Mesenchymal stem cell (in vitro differentiated cells and primary cell): ENCODE results near the gene SCART1.
"Not testable (repeated sequence)": the region's sequence is repeated elsewhere in the genome, so short reads cannot be mapped to it uniquely, and the experiment has no call there.

Experiments used
- DNase-seq: peaks from one replicate; pipeline ENCODE4 v3.0.0-alpha.2; 2013
- H2AFZ ChIP-seq: one replicate; pipeline ENCODE4 v1.6.1; 2013; ENCODE audit warnings: low read depth, mild to moderate bottlenecking, control low read depth, inconsistent platforms, low read length, moderate library complexity
- H2AK5ac ChIP-seq: 2 replicates; pipeline ENCODE4 v1.6.1; 2013; ENCODE audit warnings: low read length, moderate library complexity, mild to moderate bottlenecking, inconsistent platforms; ENCODE audit not compliant: severe bottlenecking
- H2BK120ac ChIP-seq: one replicate; pipeline ENCODE4 v1.6.1; 2013; ENCODE audit warnings: low read depth, mild to moderate bottlenecking, inconsistent platforms, low read length, moderate library complexity
- H2BK12ac ChIP-seq, 2 experiments: one replicate each; pipeline ENCODE4 v1.6.1; 2013; ENCODE audit warnings: inconsistent platforms in 2 of 2, low read length in 2 of 2, mild to moderate bottlenecking in 2 of 2, moderate library complexity in 2 of 2, control low read depth in 1 of 2
- H2BK15ac ChIP-seq: one replicate; pipeline ENCODE4 v1.6.1; 2013; ENCODE audit warnings: mild to moderate bottlenecking, low read depth, inconsistent platforms; ENCODE audit not compliant: poor library complexity, severe bottlenecking
- H2BK5ac ChIP-seq: 2 replicates; pipeline ENCODE4 v1.6.1; 2013; ENCODE audit warnings: low read depth, mild to moderate bottlenecking, low read length, control low read depth, inconsistent platforms; ENCODE audit not compliant: poor library complexity, severe bottlenecking
- H3K14ac ChIP-seq, 2 experiments: one replicate each; pipeline ENCODE4 v1.6.1; 2013; ENCODE audit warnings: inconsistent platforms in 2 of 2, low read length in 2 of 2, control low read depth in 1 of 2, mild to moderate bottlenecking in 1 of 2, moderate library complexity in 1 of 2
- H3K18ac ChIP-seq, 2 experiments: one replicate each; pipeline ENCODE4 v1.6.1; 2013; ENCODE audit warnings: inconsistent platforms in 2 of 2, low read length in 2 of 2, control low read depth in 1 of 2, low read depth in 1 of 2, mild to moderate bottlenecking in 1 of 2
- H3K23ac ChIP-seq, 2 experiments: one replicate each; pipeline ENCODE4 v1.6.1; 2013; ENCODE audit warnings: inconsistent platforms in 2 of 2, low read length in 2 of 2, mild to moderate bottlenecking in 2 of 2, moderate library complexity in 2 of 2, control low read depth in 1 of 2
- H3K27ac ChIP-seq: 2 replicates; pipeline ENCODE4 v1.5.1; 2013; ENCODE audit warnings: mild to moderate bottlenecking, moderate library complexity, low read length, control low read depth, inconsistent platforms; ENCODE audit not compliant: poor library complexity, severe bottlenecking
- H3K27me3 ChIP-seq, 2 experiments: 2 replicates each; pipeline versions ENCODE4 v1.6.1 to v1.7.0; 2013; ENCODE audit warnings: low read length in 2 of 2, mild to moderate bottlenecking in 2 of 2, moderate library complexity in 2 of 2, control low read depth in 1 of 2, inconsistent platforms in 1 of 2; ENCODE audit not compliant: control insufficient read depth in 1 of 2, insufficient read depth in 1 of 2
- H3K36me3 ChIP-seq, 2 experiments: 2 replicates each; pipeline versions ENCODE4 v1.6.1 to v1.7.0; 2013; ENCODE audit warnings: low read length in 2 of 2, control low read depth in 1 of 2, inconsistent platforms in 1 of 2, low read depth in 1 of 2, mild to moderate bottlenecking in 1 of 2; ENCODE audit not compliant: insufficient read depth in 2 of 2, control insufficient read depth in 1 of 2
- H3K4ac ChIP-seq, 2 experiments: one replicate each; pipeline ENCODE4 v1.6.1; 2013; ENCODE audit warnings: inconsistent platforms in 2 of 2, low read length in 2 of 2, mild to moderate bottlenecking in 2 of 2, moderate library complexity in 2 of 2, control low read depth in 1 of 2, low read depth in 1 of 2
- H3K4me1 ChIP-seq: 2 replicates; pipeline ENCODE4 v1.6.1; 2013; ENCODE audit warnings: low read depth, low read length, control low read depth; ENCODE audit not compliant: control insufficient read depth, insufficient read depth
- H3K4me2 ChIP-seq: 2 replicates; pipeline ENCODE4 v1.6.1; 2013; ENCODE audit warnings: low read length, mild to moderate bottlenecking, inconsistent platforms; ENCODE audit not compliant: poor library complexity, severe bottlenecking
- H3K4me3 ChIP-seq, 2 experiments: 2 replicates each; pipeline versions ENCODE4 v1.5.1 to v1.7.0; 2013; ENCODE audit warnings: low read length in 2 of 2, mild to moderate bottlenecking in 2 of 2, control low read depth in 1 of 2, low read depth in 1 of 2; ENCODE audit not compliant: insufficient read depth in 1 of 2
- H3K79me1 ChIP-seq: replicated peaks from 2 replicates; pipeline ENCODE4 v1.6.1; 2013; ENCODE audit warnings: mild to moderate bottlenecking, control low read depth, low read length, inconsistent platforms; ENCODE audit not compliant: poor library complexity, severe bottlenecking
- H3K9ac ChIP-seq: 2 replicates; pipeline ENCODE4 v1.7.0; 2013; ENCODE audit warnings: mild to moderate bottlenecking, low read length, moderate library complexity
- H3K9me3 ChIP-seq: 2 replicates; pipeline ENCODE4 v1.7.0; 2013; ENCODE audit warnings: mild to moderate bottlenecking, low read length; ENCODE audit not compliant: control insufficient read depth
- H4K8ac ChIP-seq: one replicate; pipeline ENCODE4 v1.6.1; 2013; ENCODE audit warnings: inconsistent platforms, mild to moderate bottlenecking, low read length, moderate library complexity
- H4K91ac ChIP-seq: one replicate; pipeline ENCODE4 v1.6.1; 2013; ENCODE audit warnings: mild to moderate bottlenecking, low read length, inconsistent platforms
- WGBS: methylation state at CpG from one replicate; pipeline ENCODE4 v1.1.7; 2013; ENCODE audit warnings: mixed read lengths; 5-methylcytosine and 5-hydroxymethylcytosine counted together

SCART1 gene

DNA sequence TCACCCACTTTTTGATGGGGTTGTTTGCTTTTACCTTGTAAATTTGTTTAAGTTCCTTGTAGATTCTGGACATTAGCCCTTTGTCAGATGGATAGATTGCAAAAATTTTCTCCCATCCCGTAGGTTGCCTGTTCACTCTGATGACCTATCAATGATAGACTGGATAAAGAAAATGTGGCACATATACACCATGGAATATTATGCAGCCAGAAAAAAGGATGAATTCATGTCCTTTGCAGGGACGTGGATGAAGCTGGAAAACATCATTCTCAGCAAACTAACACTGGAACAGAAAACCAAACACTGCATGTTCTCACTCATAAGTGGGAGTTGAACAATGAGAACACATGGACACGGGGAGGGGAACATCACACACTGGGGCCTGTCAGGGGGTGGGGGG is 15.5 kb downstream of the SCART1 start:
- H3K23ac ChIP-seq, H3K79me1 ChIP-seq, H2BK12ac ChIP-seq, H3K9ac ChIP-seq, DNase-seq, H3K14ac ChIP-seq, H4K8ac ChIP-seq, H2BK5ac ChIP-seq, H2BK15ac ChIP-seq, H3K4me2 ChIP-seq, H3K27ac ChIP-seq, H2BK120ac ChIP-seq, H3K4me3 ChIP-seq, H3K9me3 ChIP-seq, H2AK5ac ChIP-seq, H4K91ac ChIP-seq, H3K4ac ChIP-seq, H3K4me1 ChIP-seq, H2AFZ ChIP-seq, H3K27me3 ChIP-seq, H3K18ac ChIP-seq: not testable (repeated sequence)
- WGBS = 52% methylated on average over 2 of the region's 3 CpGs
- peaks cover 16 to 21% of the 10 kb centered on the region in 2 experiments for H3K36me3 ChIP-seq

DNA sequence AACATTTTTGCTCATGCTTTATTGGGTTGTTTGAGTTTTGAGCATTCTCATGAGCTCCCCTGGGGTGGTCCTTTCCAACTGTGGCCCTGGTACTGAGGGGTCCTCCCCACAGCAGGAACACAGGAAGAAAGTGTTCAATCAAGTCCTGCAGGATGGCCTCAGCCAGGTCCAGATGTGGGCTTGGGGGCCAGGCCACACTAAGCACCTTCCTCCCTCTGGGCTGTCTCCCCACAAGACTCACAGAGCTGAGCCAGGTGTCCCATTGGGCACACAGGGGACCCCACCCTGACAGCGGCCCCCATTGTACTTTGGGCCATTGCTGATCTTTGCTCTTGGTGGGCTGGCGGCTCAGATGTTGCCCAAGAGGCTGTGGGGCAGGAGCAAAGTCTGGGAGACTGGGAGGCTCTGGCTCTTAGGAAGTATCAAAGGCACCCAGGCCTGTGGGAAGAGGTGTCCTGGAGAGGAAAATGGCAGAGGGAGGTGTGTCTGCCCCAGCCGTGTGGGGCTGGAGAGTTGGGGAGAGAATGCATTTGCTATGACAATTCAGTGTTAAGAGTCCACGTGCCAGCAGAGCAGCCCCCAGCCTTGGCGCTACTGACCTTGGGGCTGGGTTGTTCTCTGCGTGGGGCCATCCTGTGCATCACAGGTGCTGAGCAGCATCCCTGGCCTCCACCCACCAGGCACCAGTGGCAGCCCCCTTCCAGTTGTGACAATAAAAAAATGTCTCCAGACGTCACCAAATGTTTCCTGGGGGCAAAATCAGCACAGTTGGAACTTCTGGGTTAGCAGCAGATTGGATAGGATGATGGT is 17.8 kb downstream of the SCART1 start:
- no peak overlapping the region for H3K14ac ChIP-seq
- H3K36me3 ChIP-seq = peaks cover 16% of the 10 kb centered on the region in 2 experiments
- no peak overlapping the region for H2BK120ac ChIP-seq
- H4K91ac ChIP-seq = no peak overlapping the region
- H2AK5ac ChIP-seq = no peak overlapping the region
- no peak overlapping the region for H3K4ac ChIP-seq
- H3K4me1 ChIP-seq = no peaks in the 10 kb centered on the region
- H2BK12ac ChIP-seq = no peak overlapping the region
- H3K9ac ChIP-seq = no peak overlapping the region
- no peak overlapping the region for H2BK5ac ChIP-seq
- H3K9me3 ChIP-seq = no peaks in the 10 kb centered on the region
- no peaks in the 10 kb centered on the region for H3K27me3 ChIP-seq
- WGBS = 70% methylated on average over 7 of the region's 7 CpGs
- H3K79me1 ChIP-seq = no peaks in the 10 kb centered on the region
- no peak for DNase-seq
- H3K4me2 ChIP-seq = no peak overlapping the region
- no peak overlapping the region for H2BK15ac ChIP-seq
- no peak overlapping the region for H2AFZ ChIP-seq
- H3K4me3 ChIP-seq = no peak overlapping the region
- H4K8ac ChIP-seq = no peak overlapping the region
- no peak overlapping the region for H3K27ac ChIP-seq
- no peak overlapping the region for H3K18ac ChIP-seq
- no peak overlapping the region for H3K23ac ChIP-seq

- Histone ChIP-seq H3K79me1 (no peaks in the 10 kb centered on the region), H3K4me3 (no peak overlapping the region), H2AFZ (no peak overlapping the region), H2BK15ac (no peak overlapping the region), H2BK120ac (no peak overlapping the region), H3K23ac (no peak overlapping the region), H2BK5ac (no peak overlapping the region), H3K4ac (no peak overlapping the region), H2AK5ac (no peak overlapping the region), H2BK12ac (no peak overlapping the region), H4K8ac (no peak overlapping the region), H3K18ac (no peak overlapping the region), H3K14ac (no peak overlapping the region), H3K9ac (no peak overlapping the region), H3K9me3 (no peaks in the 10 kb centered on the region), H3K4me1 (no peaks in the 10 kb centered on the region), H4K91ac (no peak overlapping the region), H3K27me3 (no peaks in the 10 kb centered on the region), H3K4me2 (no peak overlapping the region), H3K27ac (no peak overlapping the region), H3K36me3 (peaks cover 4 to 9% of the 10 kb centered on the region in 2 experiments)
- 17% methylated on average over 4 of the region's 4 CpGs for WGBS
- DNase-seq = no peak
Measured at GRCh38 chr10:133473270-133473669, 19.5 kb downstream of the SCART1 start.

DNA sequence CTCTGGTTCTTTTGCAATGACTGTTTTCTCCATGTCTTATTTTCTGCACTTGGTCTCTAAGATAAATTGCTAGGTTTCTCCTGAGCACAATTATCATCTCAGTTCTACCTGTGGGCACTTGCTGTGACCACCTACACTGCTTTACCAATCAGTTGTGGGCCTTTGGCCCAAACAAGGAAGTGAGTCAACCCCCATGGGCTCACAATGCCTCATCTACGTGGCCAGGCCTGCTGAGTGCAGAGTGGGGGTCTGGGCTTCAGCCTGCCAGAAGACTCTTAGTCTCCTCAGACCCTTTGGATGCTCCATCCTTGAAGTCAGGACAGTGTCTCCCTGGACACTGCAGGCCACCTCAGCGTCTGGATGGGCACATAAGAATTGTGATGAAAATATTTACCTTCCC is 20.3 kb downstream of the SCART1 start:
- no peak overlapping the region for H2BK5ac ChIP-seq
- H3K9me3 ChIP-seq = no peaks in the 10 kb centered on the region
- no peak overlapping the region for H4K8ac ChIP-seq
- H3K14ac ChIP-seq = no peak overlapping the region
- H3K4me2 ChIP-seq = no peak overlapping the region
- H3K36me3 ChIP-seq = peaks cover 4 to 9% of the 10 kb centered on the region in 2 experiments
- no peak overlapping the region for H3K4ac ChIP-seq
- no peak overlapping the region for H2AK5ac ChIP-seq
- DNase-seq = no peak
- no peak overlapping the region for H3K9ac ChIP-seq
- H4K91ac ChIP-seq = no peak overlapping the region
- H3K79me1 ChIP-seq = no peaks in the 10 kb centered on the region
- no peak overlapping the region for H2BK15ac ChIP-seq
- no peaks in the 10 kb centered on the region for H3K27me3 ChIP-seq
- no peak overlapping the region for H2AFZ ChIP-seq
- H3K4me3 ChIP-seq = no peak overlapping the region
- no peak overlapping the region for H2BK120ac ChIP-seq
- no peak overlapping the region for H3K18ac ChIP-seq
- 58% methylated on average over 2 of the region's 2 CpGs for WGBS
- H3K4me1 ChIP-seq = no peaks in the 10 kb centered on the region
- no peak overlapping the region for H3K27ac ChIP-seq
- no peak overlapping the region for H2BK12ac ChIP-seq
- H3K23ac ChIP-seq = no peak overlapping the region
